HS-27A (cell line): ENCODE results near the gene TOP3A.

Experiments used
- DNase-seq: peaks from one replicate; pipeline ENCODE4 v3.0.0-alpha.2; 2012; ENCODE audit warnings: low read depth, missing footprints

Gene TOP3A

DNA sequence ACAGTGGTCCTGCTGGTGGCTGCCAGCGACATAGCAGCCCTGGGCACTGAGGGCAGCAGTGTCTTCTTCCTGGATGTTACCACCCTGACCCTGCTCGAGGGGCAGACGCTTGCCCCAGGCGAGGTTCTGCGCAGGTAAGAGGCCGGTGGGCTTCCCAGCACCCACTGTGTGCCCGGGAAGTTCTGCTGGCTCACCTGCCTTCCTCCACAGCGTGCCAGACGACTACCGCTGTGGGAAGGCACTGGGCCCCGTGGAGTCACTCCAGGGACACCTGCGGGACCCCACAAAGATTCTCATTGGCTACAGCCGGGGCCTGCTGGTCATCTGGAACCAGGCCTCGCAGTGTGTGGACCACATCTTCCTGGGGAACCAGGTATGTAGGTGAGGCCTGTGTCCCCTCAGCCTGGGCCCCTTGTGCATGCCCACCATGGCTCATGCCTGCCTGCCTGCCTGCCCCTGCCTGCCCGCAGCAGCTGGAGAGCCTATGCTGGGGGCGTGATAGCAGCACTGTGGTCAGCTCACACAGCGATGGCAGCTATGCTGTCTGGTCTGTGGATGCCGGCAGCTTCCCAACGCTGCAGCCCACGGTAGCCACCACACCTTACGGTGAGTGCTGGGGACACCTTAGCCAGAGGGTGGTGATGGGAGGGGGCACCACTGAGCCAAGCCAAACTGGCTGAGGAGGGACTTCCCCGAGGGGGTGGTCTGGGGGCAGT is 80.8 kb downstream of the TOP3A start:
- DNase-seq = no peak

DNA sequence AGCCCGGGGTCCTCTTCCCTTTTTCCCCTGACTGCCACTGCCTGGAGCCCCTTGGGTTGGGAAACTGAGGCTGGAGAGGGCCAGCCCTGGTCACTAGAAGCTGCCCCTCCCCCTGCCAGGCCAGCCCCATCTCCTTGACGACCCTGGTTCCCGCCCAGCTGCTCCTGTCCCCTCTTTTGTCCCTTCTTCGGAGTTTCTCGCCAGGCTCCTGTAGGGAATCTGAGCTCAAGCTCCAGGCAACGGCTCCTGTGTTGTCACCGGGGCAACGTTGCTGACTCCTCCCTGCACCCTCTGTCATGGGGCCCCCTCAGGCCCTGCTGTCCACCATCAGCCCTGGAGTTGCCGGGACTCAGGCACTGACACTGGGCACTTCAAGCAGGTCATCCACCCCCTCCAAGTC is 83.6 kb downstream of the TOP3A start:
- DNase-seq = no peak

DNA sequence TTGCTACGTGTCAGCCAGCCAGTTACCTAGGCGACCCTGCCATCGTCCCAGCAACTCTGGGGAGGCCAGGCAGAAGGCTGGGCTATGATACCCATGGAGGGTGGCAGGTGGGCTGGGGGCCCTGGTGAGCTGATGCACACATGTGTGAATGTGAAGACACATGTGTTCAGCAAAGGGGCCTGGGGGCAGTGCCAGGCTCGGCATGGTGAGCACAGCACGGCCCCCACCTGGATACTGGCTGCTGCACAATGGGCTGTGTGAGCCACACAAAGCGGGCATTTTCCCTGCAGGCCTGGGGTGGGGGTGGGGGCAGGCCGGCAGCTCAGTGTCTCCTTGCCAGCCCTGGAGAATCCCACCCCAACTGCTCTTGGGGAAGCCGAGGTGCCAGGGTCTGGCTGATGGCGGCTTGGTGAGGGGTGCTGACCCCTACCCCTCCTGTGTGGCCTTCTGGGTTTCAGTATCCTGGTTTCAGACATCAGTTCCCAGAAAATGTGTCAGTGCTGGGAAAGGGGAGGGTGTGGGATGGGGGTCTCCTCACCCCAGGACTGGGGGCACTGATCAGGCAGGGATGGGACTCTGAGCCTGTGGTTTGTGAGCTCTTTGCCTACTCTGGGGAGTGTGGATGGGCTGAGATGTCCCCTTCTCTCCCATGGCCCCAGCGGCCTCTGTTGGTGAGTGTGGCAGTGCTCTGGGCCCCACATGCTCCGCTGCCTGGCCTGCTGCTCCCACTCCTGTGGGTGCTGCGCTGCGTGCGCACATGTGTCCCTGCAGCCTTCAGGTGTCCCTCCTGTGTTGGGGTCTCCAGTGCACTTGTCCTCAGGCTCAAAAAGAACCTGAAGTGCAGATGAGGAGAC is 84.3 kb downstream of the TOP3A start:
- no peak for DNase-seq

DNA sequence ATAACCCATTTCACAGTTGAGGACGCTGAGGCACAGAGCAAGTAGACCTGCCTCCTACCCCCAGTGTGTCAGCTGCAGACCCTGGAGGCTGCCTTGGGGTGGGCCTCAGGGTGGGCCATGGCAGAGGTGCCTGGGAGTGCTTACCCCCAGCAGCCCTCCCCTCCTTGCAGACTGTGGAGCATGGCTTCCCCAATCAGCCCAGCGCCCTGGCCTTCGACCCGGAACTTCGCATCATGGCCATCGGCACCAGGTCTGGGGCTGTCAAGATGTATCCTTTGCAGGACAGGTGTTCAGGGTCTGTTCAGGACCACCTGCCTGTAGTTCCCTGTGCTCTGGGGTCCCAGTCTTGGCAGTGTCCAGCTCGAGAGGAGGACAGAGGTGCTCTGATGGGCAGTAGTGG is 85.0 kb downstream of the TOP3A start:
- DNase-seq = no peak

DNA sequence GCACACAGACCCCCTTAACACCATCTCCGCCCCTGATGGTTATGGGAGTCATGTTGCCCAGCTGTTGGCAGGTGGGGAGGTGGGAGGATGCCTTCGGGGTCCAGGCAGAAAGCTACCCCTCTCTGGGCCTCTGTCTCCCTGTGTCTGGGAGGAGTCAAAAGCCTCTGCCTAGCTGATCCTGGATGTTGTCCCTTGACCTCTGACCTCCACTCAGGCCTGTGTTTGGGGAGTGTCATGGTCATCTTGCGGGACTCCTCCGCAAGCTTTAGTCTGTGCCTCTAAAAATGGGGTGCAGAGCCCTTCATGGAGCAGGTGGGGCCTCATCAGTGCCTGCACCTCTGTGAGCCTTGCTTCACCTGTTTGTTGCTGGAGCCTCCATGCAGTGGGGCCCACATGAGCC is 85.5 kb downstream of the TOP3A start:
- DNase-seq = no peak

DNA sequence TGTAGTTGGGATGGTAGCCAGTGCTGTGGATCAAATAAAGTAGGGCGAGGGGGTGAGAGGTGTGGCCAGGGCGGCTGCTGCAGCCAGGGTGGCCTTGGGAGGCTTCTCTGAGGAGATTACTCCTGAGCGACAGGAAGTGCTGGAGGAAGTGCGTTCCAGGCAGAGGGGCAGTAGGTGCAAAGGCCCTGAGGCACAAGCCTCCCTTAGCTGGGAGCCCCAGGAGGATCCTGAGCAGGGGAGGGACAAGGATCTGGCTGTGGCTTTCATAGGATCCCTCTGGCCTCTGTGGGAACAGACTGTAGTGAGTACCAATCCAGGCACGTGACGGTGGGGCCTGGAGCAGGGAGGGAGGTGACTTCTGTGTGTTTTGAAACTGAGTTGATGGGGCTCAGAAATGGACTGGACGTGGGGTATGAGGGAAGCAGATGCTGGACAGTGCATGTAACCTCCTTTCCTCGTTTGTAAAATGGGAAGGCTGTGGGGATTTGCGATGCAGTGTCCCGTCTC is 86.6 kb downstream of the TOP3A start:
- DNase-seq = no peak

DNA sequence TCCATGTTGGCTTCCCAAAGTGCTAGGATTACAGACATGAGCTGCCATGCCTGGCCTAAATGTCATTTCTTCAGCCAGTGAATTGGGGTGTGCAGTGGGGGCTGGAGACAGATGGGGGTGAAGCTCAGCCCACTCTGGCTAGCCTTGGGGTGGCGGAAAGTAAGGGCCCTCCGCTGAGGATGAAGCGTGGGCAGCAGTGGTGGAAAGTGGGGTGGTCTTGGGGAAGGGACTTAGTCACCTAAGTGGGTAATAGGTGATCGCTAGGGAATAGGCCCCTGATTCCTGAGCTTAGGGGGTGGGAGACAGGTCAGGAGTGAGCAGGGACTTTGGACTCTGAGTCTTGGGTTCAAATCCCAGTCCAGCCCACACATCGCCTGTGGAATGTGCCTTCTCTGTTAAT is 87.2 kb downstream of the TOP3A start:
- no peak for DNase-seq

DNA sequence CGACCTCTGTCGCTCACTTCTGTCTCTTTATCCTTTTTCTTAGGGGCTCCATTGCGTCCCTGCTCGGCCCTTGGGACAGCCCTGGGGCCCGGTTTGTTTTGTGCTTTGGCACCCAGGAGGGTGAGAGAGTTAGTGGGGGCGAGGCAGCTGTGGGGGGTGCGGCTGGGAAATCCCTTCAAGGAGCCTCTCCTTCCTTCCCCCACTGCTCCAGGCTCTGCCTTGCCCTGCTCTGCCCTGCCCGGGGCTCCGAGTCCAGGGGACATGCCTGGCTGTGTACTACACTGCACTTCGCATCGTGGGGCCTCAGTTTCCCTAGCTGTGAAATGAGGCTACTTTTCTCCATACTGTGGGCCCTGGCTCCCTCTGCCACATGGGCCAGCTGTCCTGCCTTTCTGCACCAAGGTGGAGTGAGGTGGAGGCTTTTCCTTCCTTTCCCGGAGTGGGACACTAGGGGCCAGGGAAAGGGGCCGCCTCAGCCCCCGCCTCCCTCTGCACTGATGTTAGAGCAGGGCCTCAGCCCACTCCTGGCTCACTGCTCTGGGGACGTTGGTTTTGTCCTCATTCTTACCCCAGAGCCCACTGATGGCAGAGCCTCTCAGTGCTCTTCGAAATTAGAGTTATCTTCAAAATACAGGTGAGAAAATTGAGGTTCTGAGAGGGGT is 88.4 kb downstream of the TOP3A start:
- DNase-seq = no peak

DNA sequence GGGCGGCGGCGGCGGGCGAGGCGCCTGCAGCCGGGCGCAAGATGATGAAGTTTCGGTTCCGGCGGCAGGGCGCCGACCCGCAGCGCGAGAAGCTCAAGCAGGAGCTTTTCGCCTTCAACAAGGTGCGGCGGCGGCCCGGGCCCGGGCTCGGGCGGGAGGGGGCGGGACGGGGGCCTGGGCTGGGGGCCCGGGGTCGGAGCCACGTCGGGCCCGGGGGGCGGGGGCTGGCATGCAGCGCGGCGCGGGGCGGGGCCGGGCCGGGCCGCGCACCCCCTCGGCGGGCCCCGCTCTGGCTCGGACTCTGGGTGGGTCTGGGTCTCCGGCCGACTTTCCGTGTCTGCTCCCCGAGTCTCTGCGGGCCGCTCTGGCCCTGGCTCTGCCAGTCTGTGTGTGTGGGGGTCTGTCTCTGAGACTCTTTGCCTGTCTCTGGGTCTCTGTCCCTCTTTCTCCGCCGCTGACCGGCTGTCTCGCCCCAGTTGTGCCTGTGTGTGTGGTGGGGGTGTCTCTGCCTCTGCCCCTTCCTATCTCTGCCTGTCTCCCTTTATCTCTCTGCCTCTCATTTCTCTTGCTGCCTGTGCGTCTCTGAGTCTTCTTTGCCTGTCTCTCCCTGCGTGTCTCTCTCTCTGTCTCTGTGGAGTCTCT is 89.0 kb downstream of the TOP3A start:
- no peak for DNase-seq

DNA sequence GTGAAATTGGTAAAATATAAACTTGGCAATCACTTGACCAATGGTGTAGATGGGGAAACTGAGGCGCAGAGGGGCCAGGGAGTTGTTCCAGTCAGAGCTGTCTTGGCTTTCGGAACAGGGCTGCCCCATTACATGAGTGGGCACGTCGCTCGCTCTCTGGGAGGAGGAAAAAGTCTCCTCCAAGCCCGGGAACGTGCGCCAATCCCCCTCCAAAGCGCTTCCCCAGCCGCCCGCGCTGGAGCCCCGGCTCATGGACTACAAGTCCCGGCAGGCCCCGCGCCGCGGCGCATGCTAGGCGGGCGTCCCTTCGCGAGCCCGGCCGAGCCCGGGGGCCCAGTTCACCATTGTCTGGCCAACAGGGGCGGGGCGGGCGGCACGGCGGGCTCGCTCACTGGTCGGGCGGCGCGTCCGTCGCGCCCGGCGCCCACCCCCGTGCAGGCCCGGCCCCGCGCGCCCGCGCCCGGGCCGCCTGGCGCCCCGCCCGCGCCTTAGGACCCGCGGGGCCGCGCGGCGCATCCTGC is 89.6 kb downstream of the TOP3A start, which contains the start of gene LLGL1:
LLGL1 (plus strand) TSS at position 515 of the 521 bp plus-strand sequence. CDS start 48 bp downstream, outside the sequence.
- DNase-seq = peak; percentile 80

DNA sequence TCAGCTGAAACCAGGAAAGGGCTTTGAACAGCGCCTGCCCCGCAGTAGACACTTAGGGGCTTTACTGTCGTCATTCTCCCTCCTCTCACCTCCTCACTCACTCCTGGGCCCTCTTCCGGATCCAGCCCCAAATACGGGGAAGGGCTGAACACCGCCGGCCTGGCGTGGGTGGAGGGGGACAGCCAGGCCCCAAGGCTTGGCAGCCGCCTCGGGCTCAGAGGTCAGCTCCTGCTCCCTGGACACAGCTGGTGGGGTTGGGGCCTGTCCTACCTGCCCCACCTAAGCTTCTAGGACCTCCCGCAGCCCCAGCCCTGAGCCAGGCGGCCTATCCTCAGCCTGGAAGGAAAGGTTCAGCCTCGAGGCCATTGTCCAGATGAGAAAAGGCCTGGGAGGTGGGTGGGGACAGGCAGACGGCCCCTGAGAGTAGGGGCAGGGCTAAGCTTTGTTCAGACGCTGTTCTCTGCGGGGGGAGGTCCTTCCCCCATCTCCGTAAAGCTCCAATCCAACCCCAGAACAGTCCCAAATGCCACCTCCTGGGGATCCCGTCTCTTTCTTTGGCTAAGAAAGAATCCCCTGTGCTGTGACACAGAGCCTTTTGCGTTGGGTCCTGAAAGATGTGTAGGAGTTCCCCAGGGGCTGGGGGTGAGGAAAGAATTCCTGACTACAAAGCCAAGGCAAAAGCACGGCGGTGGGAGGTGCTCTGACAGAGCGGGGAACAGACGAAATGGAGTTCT is 90.2 kb downstream of the TOP3A start:
- DNase-seq = no peak

DNA sequence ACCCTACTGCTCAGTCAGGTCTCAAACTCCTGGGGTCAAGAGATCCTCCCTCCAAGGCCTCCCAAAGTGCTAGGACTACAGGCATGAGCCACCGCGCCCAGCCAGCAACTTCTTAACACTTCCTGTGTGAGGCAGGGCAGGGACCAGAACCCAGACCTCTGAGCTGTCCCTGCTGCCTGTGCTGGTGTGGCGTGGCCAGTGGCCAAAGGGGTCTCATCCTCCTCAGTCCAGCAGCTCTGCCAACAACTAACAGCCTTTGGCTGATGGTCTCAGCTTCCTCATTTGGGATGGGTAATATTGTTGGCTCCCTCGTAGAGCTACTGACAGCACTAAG is 90.8 kb downstream of the TOP3A start:
- DNase-seq = no peak
